Esophagus squamous epithelium (tissue), 4 donors: ENCODE data around the gene SCN9A.

ENCODE experiments used
- POLR2A ChIP-seq, 4 donors: fragments of 450-650 bp; IDR thresholded peaks; one replicate each; pipeline ENCODE4 v1.6.1; 2017; ENCODE audit warnings: antibody characterized with exemption in 4 of 4, mild to moderate bottlenecking in 4 of 4, moderate library complexity in 3 of 4
- TF ChIP-seq, protein P1 (sequence below), 6 experiments: fragments of 450-650 bp in 4 of 6; fragments of 200-600 bp in 2 of 6; sonication (generic) in 2 of 6; IDR thresholded peaks; one replicate each; pipeline ENCODE4 v1.5.1; 2016 to 2019; ENCODE audit warnings: antibody characterized with exemption in 6 of 6, mild to moderate bottlenecking in 4 of 6, moderate library complexity in 4 of 6

- TF ChIP-seq, protein P1, sequence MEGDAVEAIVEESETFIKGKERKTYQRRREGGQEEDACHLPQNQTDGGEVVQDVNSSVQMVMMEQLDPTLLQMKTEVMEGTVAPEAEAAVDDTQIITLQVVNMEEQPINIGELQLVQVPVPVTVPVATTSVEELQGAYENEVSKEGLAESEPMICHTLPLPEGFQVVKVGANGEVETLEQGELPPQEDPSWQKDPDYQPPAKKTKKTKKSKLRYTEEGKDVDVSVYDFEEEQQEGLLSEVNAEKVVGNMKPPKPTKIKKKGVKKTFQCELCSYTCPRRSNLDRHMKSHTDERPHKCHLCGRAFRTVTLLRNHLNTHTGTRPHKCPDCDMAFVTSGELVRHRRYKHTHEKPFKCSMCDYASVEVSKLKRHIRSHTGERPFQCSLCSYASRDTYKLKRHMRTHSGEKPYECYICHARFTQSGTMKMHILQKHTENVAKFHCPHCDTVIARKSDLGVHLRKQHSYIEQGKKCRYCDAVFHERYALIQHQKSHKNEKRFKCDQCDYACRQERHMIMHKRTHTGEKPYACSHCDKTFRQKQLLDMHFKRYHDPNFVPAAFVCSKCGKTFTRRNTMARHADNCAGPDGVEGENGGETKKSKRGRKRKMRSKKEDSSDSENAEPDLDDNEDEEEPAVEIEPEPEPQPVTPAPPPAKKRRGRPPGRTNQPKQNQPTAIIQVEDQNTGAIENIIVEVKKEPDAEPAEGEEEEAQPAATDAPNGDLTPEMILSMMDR (IDR thresholded peaks at IDR 0.05): no peak
- no peak for TF ChIP-seq POLR2A (IDR thresholded peaks at IDR 0.05)
These were observed 152.4 kb downstream of the SCN9A start for GRCh38 chr2:166223298-166223697.
